ENCODE measurements around the gene SHISA5. TPM values are rescaled to one million over a fixed set of nuclear protein-coding genes. Genes with fewer than 3 reads are reported as not detected.

Gene SHISA5
- total and polyA plus RNA-seq, 4 donors = 40.7 to 104 (median 75.8) TPM

Small RNA genes within 50 kb of the gene (small RNA-seq; reads per million reads assigned to genes)
- gene MIR6823 = not detected

Other genes with a start within 250 kb of the SHISA5 start
- gene NME6, start 202.8 kb downstream of the SHISA5 start, total RNA-seq = 10 to 100 TPM in 1 of 2 donors, 1 to 10 TPM in 1; 8.8 to 11.7 TPM
- gene NME6, start 202.8 kb downstream of the SHISA5 start, polyA plus RNA-seq = 10 to 100 TPM; 10.6 to 13.4 TPM
- not detected for gene SPINK8, start 170.5 kb downstream of the SHISA5 start, total RNA-seq
- not detected for gene SPINK8, start 170.5 kb downstream of the SHISA5 start, polyA plus RNA-seq
- gene FBXW12, start 132.0 kb downstream of the SHISA5 start, total RNA-seq = not detected
- gene FBXW12, start 132.0 kb downstream of the SHISA5 start, polyA plus RNA-seq = not detected
- 100 to 1,000 TPM in 1 of 2 donors, 10 to 100 TPM in 1; 90.0 to 204 TPM for gene PLXNB1, start 74.1 kb downstream of the SHISA5 start, total RNA-seq
- 10 to 100 TPM; 38.1 to 55.7 TPM for gene PLXNB1, start 74.1 kb downstream of the SHISA5 start, polyA plus RNA-seq
- 10 to 100 TPM in 1 of 2 donors, 1 to 10 TPM in 1; 7.9 to 12.7 TPM for gene CCDC51, start 64.1 kb downstream of the SHISA5 start, total RNA-seq
- 10 to 100 TPM in 1 of 2 donors, 1 to 10 TPM in 1; 9.2 to 13.7 TPM for gene CCDC51, start 64.1 kb downstream of the SHISA5 start, polyA plus RNA-seq
- 10 to 100 TPM; 75.2 to 92.0 TPM for gene TMA7, start 63.9 kb downstream of the SHISA5 start, total RNA-seq
- 100 to 1,000 TPM; 134 to 241 TPM for gene TMA7, start 63.9 kb downstream of the SHISA5 start, polyA plus RNA-seq
- 1 to 10 TPM; 3.3 to 4.6 TPM for gene ATRIP, start 57.4 kb downstream of the SHISA5 start, total RNA-seq
- gene ATRIP, start 57.4 kb downstream of the SHISA5 start, polyA plus RNA-seq = 1 to 10 TPM; 1.7 to 2.5 TPM
- 1 to 10 TPM; 2.7 to 5.3 TPM for gene PFKFB4, start 52.6 kb upstream of the SHISA5 start, total RNA-seq
- under 1 TPM; 0.46 to 0.78 TPM for gene PFKFB4, start 52.6 kb upstream of the SHISA5 start, polyA plus RNA-seq
- under 1 TPM in 1 of 2 donors, not detected in 1; 0.08 TPM for gene UCN2, start 59.6 kb upstream of the SHISA5 start, total RNA-seq
- gene UCN2, start 59.6 kb upstream of the SHISA5 start, polyA plus RNA-seq = not detected
- under 1 TPM; 0.37 to 0.84 TPM for gene COL7A1, start 91.2 kb upstream of the SHISA5 start, total RNA-seq
- gene COL7A1, start 91.2 kb upstream of the SHISA5 start, polyA plus RNA-seq = under 1 TPM; 0.24 to 0.43 TPM
- gene UQCRC1, start 105.5 kb upstream of the SHISA5 start, total RNA-seq = 100 to 1,000 TPM; 153 to 373 TPM
- 100 to 1,000 TPM; 275 to 304 TPM for gene UQCRC1, start 105.5 kb upstream of the SHISA5 start, polyA plus RNA-seq
- gene TMEM89, start 117.6 kb upstream of the SHISA5 start, total RNA-seq = not detected
- gene TMEM89, start 117.6 kb upstream of the SHISA5 start, polyA plus RNA-seq = not detected
- gene SLC26A6, start 131.3 kb upstream of the SHISA5 start, total RNA-seq = 10 to 100 TPM in 1 of 2 donors, 1 to 10 TPM in 1; 7.5 to 13.1 TPM
- gene SLC26A6, start 131.3 kb upstream of the SHISA5 start, polyA plus RNA-seq = 1 to 10 TPM; 4.4 to 5.1 TPM
- gene CELSR3, start 158.7 kb upstream of the SHISA5 start, total RNA-seq = under 1 TPM; 0.33 to 0.37 TPM
- gene CELSR3, start 158.7 kb upstream of the SHISA5 start, polyA plus RNA-seq = under 1 TPM; 0.16 to 0.18 TPM
- 10 to 100 TPM in 1 of 2 donors, 1 to 10 TPM in 1; 5.9 to 12.9 TPM for gene NCKIPSD, start 181.7 kb upstream of the SHISA5 start, total RNA-seq
- gene NCKIPSD, start 181.7 kb upstream of the SHISA5 start, polyA plus RNA-seq = 10 to 100 TPM in 1 of 2 donors, 1 to 10 TPM in 1; 7.4 to 10.0 TPM
- 10 to 100 TPM; 23.3 to 25.4 TPM for gene IP6K2, start 213.0 kb upstream of the SHISA5 start, total RNA-seq
- 10 to 100 TPM; 21.8 to 37.6 TPM for gene IP6K2, start 213.0 kb upstream of the SHISA5 start, polyA plus RNA-seq